Mesothelial cell of epicardium (in vitro differentiated cells): ENCODE results near the gene SNAPIN. TPM values are rescaled to one million over a fixed set of nuclear protein-coding genes. Genes with fewer than 3 reads are reported as not detected.

Experiments used
- DNase-seq, 2 experiments: peaks; one replicate each; pipeline ENCODE4 v3.0.0; 2021; ENCODE audit warnings: low spot score in 2 of 2; ENCODE audit not compliant: unreplicated experiment in 2 of 2
- H3K27ac Mint-ChIP-seq: 2 replicates; pipeline ENCODE4 v1.8.0; 2021; ENCODE audit warnings: mixed read lengths
- H3K27me3 Mint-ChIP-seq: 2 replicates; pipeline ENCODE4 v1.8.0; 2021; ENCODE audit warnings: low read depth, mixed read lengths
- H3K36me3 Mint-ChIP-seq: 2 replicates; pipeline ENCODE4 v1.8.0; 2021; ENCODE audit warnings: mixed read lengths
- H3K4me1 Mint-ChIP-seq: 2 replicates; pipeline ENCODE4 v1.8.0; 2021; ENCODE audit warnings: mixed read lengths
- H3K4me3 Mint-ChIP-seq: 2 replicates; pipeline ENCODE4 v1.8.0; 2021; ENCODE audit warnings: mild to moderate bottlenecking, moderate library complexity, mixed read lengths
- H3K9me3 Mint-ChIP-seq: 2 replicates; pipeline ENCODE4 v1.8.0; 2021; ENCODE audit warnings: mixed read lengths
- CTCF ChIP-seq: fragments of 200-600 bp; sonication (generic); IDR thresholded peaks from one replicate; pipeline ENCODE4 v1.5.0; 2021; ENCODE audit warnings: antibody characterized with exemption; ENCODE audit not compliant: unreplicated experiment
- total RNA-seq: library from RNA; stranded (reverse); gene quantifications from 3 replicates; pipeline ENCODE4 v1.2.1, GENCODE V29; 2021

SNAPIN gene
- total RNA-seq, 1 donor from 2014 or later = 34.6 TPM

- H3K4me3 Mint-ChIP-seq = no peak overlapping the region
- no peaks in the 10 kb centered on the region for H3K27me3 Mint-ChIP-seq
- H3K36me3 Mint-ChIP-seq = no peaks in the 10 kb centered on the region
- TF ChIP-seq CTCF = no peak
- H3K9me3 Mint-ChIP-seq = no peaks in the 10 kb centered on the region
- H3K27ac Mint-ChIP-seq = no peak overlapping the region
- no peak for DNase-seq
- peaks cover 29% of the 10 kb centered on the region for H3K4me1 Mint-ChIP-seq
Measured at GRCh38 chr1:153693466-153693865, 35.0 kb downstream of the SNAPIN start.

- DNase-seq = no peak
Measured at GRCh38 chr1:153696741-153697140, 38.2 kb downstream of the SNAPIN start.

GRCh38 chr1:153697191-153698019 is 38.9 kb downstream of the SNAPIN start:
- Mint-ChIP-seq H3K9me3 (no peaks in the 10 kb centered on the region), H3K27me3 (no peaks in the 10 kb centered on the region), H3K36me3 (no peaks in the 10 kb centered on the region), H3K4me1 (peaks cover 34% of the 10 kb centered on the region), H3K27ac (peak overlapping the region; percentile 98), H3K4me3 (peak overlapping the region; percentile 31)
- peak; percentile 60 to 72 for DNase-seq
- TF ChIP-seq CTCF = no peak

More at GRCh38 chr1:153696741-153697140, 38.2 kb downstream of the SNAPIN start:
- no peaks in the 10 kb centered on the region for H3K27me3 Mint-ChIP-seq
- no peaks in the 10 kb centered on the region for H3K9me3 Mint-ChIP-seq
- no peaks in the 10 kb centered on the region for H3K36me3 Mint-ChIP-seq
- peaks cover 37% of the 10 kb centered on the region for H3K4me1 Mint-ChIP-seq
- no peak overlapping the region for H3K4me3 Mint-ChIP-seq
- peak overlapping the region; percentile 98 for H3K27ac Mint-ChIP-seq
- no peak for TF ChIP-seq CTCF

- peak overlapping the region; percentile 31 for H3K4me3 Mint-ChIP-seq
- no peak for TF ChIP-seq CTCF
- H3K4me1 Mint-ChIP-seq = peaks cover 34% of the 10 kb centered on the region
- peak overlapping the region; percentile 98 for H3K27ac Mint-ChIP-seq
- no peaks in the 10 kb centered on the region for H3K36me3 Mint-ChIP-seq
- DNase-seq = peak in 1 of 2 experiments; percentile 48
- no peaks in the 10 kb centered on the region for H3K9me3 Mint-ChIP-seq
- H3K27me3 Mint-ChIP-seq = no peaks in the 10 kb centered on the region
Measured at GRCh38 chr1:153698020-153698922, 39.8 kb downstream of the SNAPIN start.

GRCh38 chr1:153698923-153699714 is 40.6 kb downstream of the SNAPIN start:
- no peak for TF ChIP-seq CTCF
- Mint-ChIP-seq H3K27ac (peak overlapping the region; percentile 89), H3K4me3 (no peak overlapping the region), H3K4me1 (peaks cover 29% of the 10 kb centered on the region), H3K9me3 (no peaks in the 10 kb centered on the region), H3K36me3 (no peaks in the 10 kb centered on the region), H3K27me3 (no peaks in the 10 kb centered on the region)
- DNase-seq = no peak
